Epithelial cell of prostate (primary cell): ENCODE data around the gene FCHO2.
"Not testable (repeated sequence)": the region's sequence is repeated elsewhere in the genome, so short reads cannot be mapped to it uniquely, and the experiment has no call there.

ENCODE experiments used
- DNase-seq: peaks from one replicate; pipeline ENCODE4 v3.0.0-alpha.2; 2011; ENCODE audit warnings: low read depth, low spot score
- H3K27ac ChIP-seq: fragments of 450-650 bp; 2 replicates; pipeline ENCODE4 v1.5.1; 2017; ENCODE audit warnings: mild to moderate bottlenecking

FCHO2 gene

GRCh38 chr5:72955768-72956323, at the start of gene FCHO2:
Gene FCHO2 (plus strand): TSS chr5:72956041. CDS start chr5:72956097, 56 bp downstream.
- peak within 1 kb of the TSS; percentile 99 for H3K27ac ChIP-seq
- DNase-seq: peak; percentile 90

DNA sequence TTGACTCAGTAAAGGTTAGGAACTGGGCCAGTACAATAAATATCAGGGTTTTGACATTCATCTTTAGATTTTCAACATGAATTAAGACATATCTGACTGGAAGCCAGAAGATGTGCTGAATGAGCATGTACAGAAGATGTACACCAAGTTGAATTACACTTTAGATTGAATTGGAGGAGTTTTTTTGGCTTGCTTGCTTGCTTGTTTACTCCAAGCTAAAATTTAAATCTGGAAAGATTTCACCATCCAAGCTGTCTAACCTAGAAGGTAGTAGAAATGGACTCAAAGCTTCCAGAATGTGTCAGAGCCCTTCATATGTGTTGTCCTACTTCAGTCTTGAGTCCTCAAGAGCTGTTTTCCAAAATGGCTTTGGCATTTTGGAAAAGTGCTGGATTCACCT, 49.0 kb upstream of the FCHO2 start:
- no peak overlapping the region for H3K27ac ChIP-seq
- DNase-seq: no peak

GRCh38 chr5:72908664-72909063, 47.2 kb upstream of the FCHO2 start:
- H3K27ac ChIP-seq: no peak overlapping the region
- DNase-seq: no peak

DNA sequence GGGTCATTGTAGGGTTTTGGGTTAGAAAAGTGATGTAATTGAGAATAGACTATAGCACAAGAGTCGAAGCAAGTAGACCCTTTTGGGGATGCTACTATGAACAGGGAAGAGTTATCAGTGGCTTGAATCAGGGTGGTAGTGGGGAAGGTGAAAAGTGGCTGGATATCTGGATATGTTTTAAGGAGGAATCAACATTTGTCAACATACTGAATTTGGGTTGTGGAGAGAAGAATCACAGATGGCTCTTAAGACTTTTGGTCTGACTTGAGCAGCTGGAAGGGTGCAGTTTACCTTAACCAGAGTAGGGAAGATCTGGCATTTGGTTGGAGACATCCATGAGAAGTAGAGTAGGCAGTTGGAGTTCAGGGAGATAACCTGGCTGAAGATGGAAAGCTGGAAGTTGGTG, 38.5 kb upstream of the FCHO2 start:
- H3K27ac ChIP-seq: no peak overlapping the region
- DNase-seq: no peak

GRCh38 chr5:72920690-72921502, 34.9 kb upstream of the FCHO2 start:
- DNase-seq: no peak

GRCh38 chr5:72921886-72922285, 34.0 kb upstream of the FCHO2 start:
- DNase-seq: no peak
- no peak overlapping the region for H3K27ac ChIP-seq

More at GRCh38 chr5:72920690-72921502, 34.9 kb upstream of the FCHO2 start:
- no peak overlapping the region for H3K27ac ChIP-seq

DNA sequence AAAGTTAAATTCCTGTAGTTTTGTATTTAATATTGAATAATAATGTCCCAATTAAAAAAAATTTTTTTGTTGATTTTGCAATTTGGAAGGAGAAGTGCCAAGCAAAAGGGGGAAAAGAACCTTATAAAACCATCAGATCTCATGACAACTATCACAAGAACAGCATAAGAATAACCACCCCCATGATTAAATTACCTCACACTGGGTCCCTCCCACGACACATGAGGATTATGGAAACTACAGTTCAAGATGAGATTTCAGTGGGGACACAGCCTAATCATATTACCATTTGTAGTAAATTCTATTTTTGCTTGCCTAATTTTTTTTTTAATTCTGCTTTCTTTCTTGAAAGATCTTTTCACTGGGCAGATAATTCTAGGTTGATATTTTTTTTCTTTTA, 33.4 kb upstream of the FCHO2 start:
- no peak for DNase-seq
- H3K27ac ChIP-seq: no peak overlapping the region

DNA sequence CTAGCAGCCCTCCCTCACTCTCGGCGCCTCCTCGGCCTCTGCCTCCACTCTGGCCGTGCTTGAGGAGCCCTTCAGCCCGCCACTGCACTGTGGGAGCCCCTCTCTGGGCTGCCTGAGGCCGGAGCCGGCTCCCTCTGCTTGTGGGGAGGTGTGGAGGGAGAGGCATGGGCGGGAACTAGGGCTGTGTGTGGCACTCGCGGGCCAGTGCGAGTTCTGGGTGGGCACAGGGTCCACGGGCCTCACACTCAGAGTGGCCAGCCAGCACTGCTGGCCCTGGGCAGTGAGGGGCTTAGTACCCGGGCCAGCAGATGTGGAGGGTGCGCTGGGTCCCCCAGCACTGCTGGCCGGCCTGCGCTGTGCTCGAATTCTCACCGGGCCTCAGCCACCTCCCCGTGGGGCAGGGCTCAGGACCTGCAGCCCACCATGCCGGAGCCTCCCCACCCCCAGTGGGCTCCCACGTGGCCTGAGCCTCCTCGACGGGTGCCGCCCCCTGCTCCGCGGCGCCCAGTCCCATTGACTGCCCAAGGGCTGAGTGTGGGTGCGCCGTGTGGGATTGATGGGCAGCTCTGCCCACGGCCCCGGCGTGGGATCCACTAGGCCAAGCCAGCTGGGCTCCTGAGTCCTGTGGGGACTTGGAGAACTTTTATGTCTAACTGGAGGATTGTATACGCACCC, 30.4 kb upstream of the FCHO2 start:
- no peak overlapping the region for H3K27ac ChIP-seq
- DNase-seq: no peak

GRCh38 chr5:72932686-72933085, 23.2 kb upstream of the FCHO2 start:
- not testable (repeated sequence) for H3K27ac ChIP-seq, DNase-seq

- DNase-seq, H3K27ac ChIP-seq: not testable (repeated sequence)
Observed at GRCh38 chr5:72934953-72935725, 20.7 kb upstream of the FCHO2 start.

- no peak overlapping the region for H3K27ac ChIP-seq
- no peak for DNase-seq
Observed at GRCh38 chr5:72936893-72937292, 18.9 kb upstream of the FCHO2 start.

DNA sequence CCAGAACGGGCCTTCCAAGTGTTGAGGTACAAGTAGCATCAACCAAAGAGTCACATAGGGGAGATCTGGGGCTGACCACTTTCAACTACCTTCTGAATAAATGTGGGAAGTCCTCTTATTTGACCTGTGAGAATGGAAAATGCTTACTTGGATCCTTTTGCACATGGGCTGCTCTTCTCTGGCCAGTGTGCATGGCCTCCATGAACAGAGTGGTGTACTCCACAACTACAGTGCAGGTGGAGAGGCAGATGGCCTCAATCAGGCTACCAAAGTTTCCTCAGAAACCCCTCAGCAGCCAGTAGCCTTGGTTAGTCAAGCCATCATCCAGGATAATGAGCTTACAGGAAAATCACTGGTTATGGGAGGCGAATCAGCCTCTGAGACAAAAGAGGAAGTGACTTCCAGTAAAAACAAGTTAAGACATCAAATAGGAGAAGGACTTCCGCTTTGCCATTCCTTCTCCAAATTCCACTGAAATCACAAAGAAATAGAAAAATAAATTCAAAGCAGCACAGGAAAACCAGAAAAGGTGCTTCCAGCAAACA, 18.3 kb upstream of the FCHO2 start:
- H3K27ac ChIP-seq: no peak overlapping the region
- no peak for DNase-seq

DNA sequence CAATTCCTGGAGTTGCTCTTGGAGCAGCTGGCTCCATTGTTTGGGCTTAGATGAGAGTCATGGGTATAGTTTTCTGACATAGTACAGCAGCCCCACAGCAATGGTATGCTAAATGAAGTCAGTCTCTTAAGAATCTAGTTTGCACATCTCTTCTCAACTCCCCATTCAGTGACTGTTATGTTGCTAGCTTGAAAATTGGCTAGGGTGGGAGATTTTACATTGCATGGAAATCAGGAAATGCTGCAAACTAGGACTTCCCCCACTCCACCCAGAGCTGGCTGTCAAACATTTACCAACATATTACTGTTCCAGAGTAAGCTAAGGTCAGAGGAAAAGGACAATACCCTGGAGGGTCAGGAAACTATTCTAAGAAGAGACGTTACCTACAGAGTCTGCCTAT, 17.6 kb upstream of the FCHO2 start:
- H3K27ac ChIP-seq: no peak overlapping the region
- DNase-seq: no peak

- H3K27ac ChIP-seq: no peak overlapping the region
- no peak for DNase-seq
Observed at GRCh38 chr5:72940082-72940481, 15.8 kb upstream of the FCHO2 start.

DNA sequence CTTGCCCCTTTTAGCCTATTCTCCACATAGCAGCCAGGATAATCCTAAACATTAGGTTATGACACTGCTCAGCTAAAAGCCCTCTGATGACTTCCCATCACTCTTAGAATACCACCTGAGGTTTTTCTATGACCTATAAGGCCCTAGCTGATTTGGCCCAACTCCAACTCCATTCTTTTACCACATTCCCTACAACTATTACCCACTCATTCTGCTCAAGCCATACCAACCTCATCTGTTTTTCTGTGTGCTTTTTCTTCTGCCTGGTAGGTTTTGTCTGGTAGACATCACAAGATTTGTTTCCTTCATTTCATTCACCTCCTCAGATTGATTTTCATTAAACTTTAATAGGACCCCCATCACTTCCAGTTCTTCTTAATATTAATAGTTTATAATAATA, 12.5 kb upstream of the FCHO2 start:
- DNase-seq: no peak
- no peak overlapping the region for H3K27ac ChIP-seq

DNA sequence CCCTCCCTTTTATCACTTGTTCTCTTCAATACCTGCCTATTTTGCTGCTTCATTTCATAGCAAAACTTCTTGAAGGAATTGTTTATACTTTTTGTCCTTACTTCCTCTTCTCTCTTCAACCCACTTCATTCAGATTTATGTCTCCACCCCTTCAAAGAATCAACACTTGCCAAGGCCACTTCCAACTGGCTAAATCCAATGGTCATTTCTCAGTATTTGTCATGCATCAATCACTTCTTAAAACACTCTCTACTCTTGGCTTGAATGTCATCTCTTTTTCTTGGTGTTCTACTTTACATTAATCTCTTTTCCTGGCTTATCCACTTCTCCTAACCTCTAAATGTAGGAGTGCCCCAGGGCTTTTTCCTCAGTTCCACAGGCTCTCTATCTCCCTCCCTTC, 8.3 kb upstream of the FCHO2 start:
- H3K27ac ChIP-seq: no peak overlapping the region
- no peak for DNase-seq

DNA sequence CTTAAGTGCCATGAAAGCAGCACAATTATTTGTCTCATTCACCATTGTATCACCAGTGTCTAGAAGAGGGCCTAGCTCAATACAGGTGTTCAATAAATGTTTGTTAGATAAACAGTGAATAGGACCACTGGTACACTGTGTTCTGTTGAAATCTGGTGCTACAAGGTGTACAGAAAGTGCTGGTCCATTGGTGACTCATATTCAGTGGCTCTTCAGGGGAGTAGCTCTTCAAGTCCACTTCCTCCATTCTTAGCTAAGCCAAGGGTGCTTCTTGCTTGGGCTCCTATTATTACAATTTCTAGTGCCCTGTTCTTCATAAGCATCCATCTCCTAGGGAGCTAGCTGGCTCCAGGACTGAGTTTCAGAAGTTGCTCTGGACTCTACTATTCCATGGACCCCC, 6.4 kb upstream of the FCHO2 start:
- peak overlapping the region; percentile 99 for H3K27ac ChIP-seq
- no peak for DNase-seq

GRCh38 chr5:72951671-72952468, 4.0 kb upstream of the FCHO2 start:
- peak; percentile 40 for DNase-seq
- H3K27ac ChIP-seq: peak overlapping the region; percentile 99

DNA sequence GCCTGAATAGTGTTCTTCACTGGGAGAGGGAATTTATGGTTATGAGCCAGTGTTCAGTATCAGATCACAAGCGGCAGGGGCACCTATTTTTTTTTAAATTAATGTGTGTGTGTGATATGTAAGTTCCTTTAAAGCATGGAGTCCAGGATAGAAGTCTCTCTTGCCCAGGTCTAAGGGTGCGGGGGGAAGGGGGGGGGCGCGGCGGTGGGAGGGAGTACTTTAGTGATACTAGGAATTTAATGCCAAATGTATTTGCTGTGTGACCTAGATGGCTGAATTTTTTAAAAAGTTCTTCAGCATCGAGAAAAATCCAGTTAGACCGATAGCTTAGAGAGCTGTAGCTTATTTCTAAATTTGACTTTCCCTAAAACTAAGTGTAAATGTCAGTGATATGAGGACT, 1.5 kb upstream of the FCHO2 start:
- H3K27ac ChIP-seq: peak overlapping the region; percentile 99
- no peak for DNase-seq
